Duodenal mucosa (tissue), 2 donors: Measurements from ENCODE around the gene GALNT17.

ENCODE experiments used
- H3K27ac ChIP-seq: one replicate; pipeline ENCODE4 v1.7.0; 2013; ENCODE audit warnings: low read depth, low read length
- H3K27me3 ChIP-seq, 2 donors: one replicate each; pipeline ENCODE4 v1.7.0; 2013; ENCODE audit warnings: low read length in 2 of 2, control low read depth in 1 of 2; ENCODE audit not compliant: insufficient read depth in 2 of 2, control insufficient read depth in 1 of 2
- H3K36me3 ChIP-seq, 2 donors: one replicate each; pipeline ENCODE4 v1.7.0; 2013; ENCODE audit warnings: low read length in 2 of 2, control low read depth in 1 of 2; ENCODE audit not compliant: insufficient read depth in 2 of 2, control insufficient read depth in 1 of 2
- H3K4me1 ChIP-seq, 2 donors: one replicate each; pipeline ENCODE4 v1.7.0; 2013; ENCODE audit warnings: low read length in 2 of 2, control low read depth in 1 of 2; ENCODE audit not compliant: insufficient read depth in 2 of 2, control insufficient read depth in 1 of 2
- H3K4me3 ChIP-seq, 2 donors: one replicate each; pipeline ENCODE4 v1.7.0; 2013; ENCODE audit warnings: low read length in 2 of 2, low read depth in 1 of 2
- H3K9ac ChIP-seq, 2 donors: one replicate each; pipeline ENCODE4 v1.7.0; 2013; ENCODE audit warnings: low read length in 2 of 2, low read depth in 1 of 2
- H3K9me3 ChIP-seq, 2 donors: one replicate each; pipeline ENCODE4 v1.7.0; 2013; ENCODE audit warnings: low read length in 2 of 2, control low read depth in 1 of 2; ENCODE audit not compliant: control insufficient read depth in 1 of 2

The GALNT17 gene

GRCh38 chr7:71298378-71298777 lies 166.4 kb downstream of the GALNT17 start:
- H3K4me3 ChIP-seq: no peak overlapping the region
- H3K36me3 ChIP-seq: no peaks in the 10 kb centered on the region
- H3K27ac ChIP-seq: no peak overlapping the region
- peaks cover 6 to 9% of the 10 kb centered on the region in 2 donors for H3K9me3 ChIP-seq
- H3K4me1 ChIP-seq: no peaks in the 10 kb centered on the region
- no peaks in the 10 kb centered on the region for H3K27me3 ChIP-seq
- no peak overlapping the region for H3K9ac ChIP-seq

- no peak overlapping the region for H3K4me3 ChIP-seq
- H3K4me1 ChIP-seq: no peaks in the 10 kb centered on the region
- no peak overlapping the region for H3K27ac ChIP-seq
- H3K36me3 ChIP-seq: no peaks in the 10 kb centered on the region
- peaks cover 9% of the 10 kb centered on the region in 2 donors for H3K9me3 ChIP-seq
- no peak overlapping the region for H3K9ac ChIP-seq
- H3K27me3 ChIP-seq: no peaks in the 10 kb centered on the region
Observed at GRCh38 chr7:71300086-71300485, 168.1 kb downstream of the GALNT17 start.

GRCh38 chr7:71300603-71301002 lies 168.7 kb downstream of the GALNT17 start:
- Histone ChIP-seq H3K4me1 (no peaks in the 10 kb centered on the region), H3K9ac (no peak overlapping the region), H3K4me3 (no peak overlapping the region), H3K36me3 (no peaks in the 10 kb centered on the region), H3K27ac (no peak overlapping the region), H3K9me3 (peaks cover 9 to 12% of the 10 kb centered on the region in 2 donors), H3K27me3 (no peaks in the 10 kb centered on the region)

- no peak overlapping the region for H3K27ac ChIP-seq
- H3K9ac ChIP-seq: no peak overlapping the region
- H3K27me3 ChIP-seq: no peaks in the 10 kb centered on the region
- H3K4me1 ChIP-seq: no peaks in the 10 kb centered on the region
- H3K9me3 ChIP-seq: peaks cover 9 to 12% of the 10 kb centered on the region in 2 donors
- H3K36me3 ChIP-seq: no peaks in the 10 kb centered on the region
- no peak overlapping the region for H3K4me3 ChIP-seq
Observed at GRCh38 chr7:71301167-71301566, 169.2 kb downstream of the GALNT17 start.

GRCh38 chr7:71303566-71303965 lies 171.6 kb downstream of the GALNT17 start:
- peaks cover 12% of the 10 kb centered on the region in 2 donors for H3K9me3 ChIP-seq
- H3K4me1 ChIP-seq: no peaks in the 10 kb centered on the region
- H3K9ac ChIP-seq: no peak overlapping the region
- H3K27me3 ChIP-seq: no peaks in the 10 kb centered on the region
- H3K36me3 ChIP-seq: no peaks in the 10 kb centered on the region
- no peak overlapping the region for H3K4me3 ChIP-seq
- H3K27ac ChIP-seq: no peak overlapping the region

GRCh38 chr7:71308096-71308495 lies 176.2 kb downstream of the GALNT17 start:
- H3K27ac ChIP-seq: no peak overlapping the region
- H3K9ac ChIP-seq: no peak overlapping the region
- no peaks in the 10 kb centered on the region for H3K27me3 ChIP-seq
- H3K9me3 ChIP-seq: peaks cover 10 to 13% of the 10 kb centered on the region in 2 donors
- no peaks in the 10 kb centered on the region for H3K4me1 ChIP-seq
- H3K36me3 ChIP-seq: no peaks in the 10 kb centered on the region
- H3K4me3 ChIP-seq: no peak overlapping the region

- H3K27me3 ChIP-seq: no peaks in the 10 kb centered on the region
- H3K9me3 ChIP-seq: peaks cover 21 to 26% of the 10 kb centered on the region in 2 donors
- H3K4me3 ChIP-seq: no peak overlapping the region
- no peak overlapping the region for H3K9ac ChIP-seq
- H3K36me3 ChIP-seq: no peaks in the 10 kb centered on the region
- no peak overlapping the region for H3K27ac ChIP-seq
- H3K4me1 ChIP-seq: no peaks in the 10 kb centered on the region
Observed at GRCh38 chr7:71311576-71311975, 179.6 kb downstream of the GALNT17 start.

GRCh38 chr7:71312755-71313490 lies 181.0 kb downstream of the GALNT17 start:
- no peak overlapping the region for H3K9ac ChIP-seq
- no peaks in the 10 kb centered on the region for H3K4me1 ChIP-seq
- H3K27me3 ChIP-seq: no peaks in the 10 kb centered on the region
- peaks cover 21 to 25% of the 10 kb centered on the region in 2 donors for H3K9me3 ChIP-seq
- H3K27ac ChIP-seq: no peak overlapping the region
- H3K4me3 ChIP-seq: no peak overlapping the region
- H3K36me3 ChIP-seq: no peaks in the 10 kb centered on the region

GRCh38 chr7:71313553-71313952 lies 181.6 kb downstream of the GALNT17 start:
- Histone ChIP-seq H3K36me3 (no peaks in the 10 kb centered on the region), H3K4me1 (no peaks in the 10 kb centered on the region), H3K27me3 (no peaks in the 10 kb centered on the region)

GRCh38 chr7:71320916-71321315 lies 189.0 kb downstream of the GALNT17 start:
- H3K27ac ChIP-seq: no peak overlapping the region
- H3K36me3 ChIP-seq: no peaks in the 10 kb centered on the region

More at GRCh38 chr7:71313553-71313952, 181.6 kb downstream of the GALNT17 start:
- Histone ChIP-seq H3K27ac (no peak overlapping the region), H3K9me3 (peaks cover 21 to 25% of the 10 kb centered on the region in 2 donors), H3K9ac (no peak overlapping the region), H3K4me3 (no peak overlapping the region)

More at GRCh38 chr7:71320916-71321315, 189.0 kb downstream of the GALNT17 start:
- Histone ChIP-seq H3K9ac (no peak overlapping the region), H3K4me1 (no peaks in the 10 kb centered on the region), H3K9me3 (peaks cover 13 to 25% of the 10 kb centered on the region in 2 donors), H3K27me3 (no peaks in the 10 kb centered on the region), H3K4me3 (no peak overlapping the region)
